HG03135 (cell line): ENCODE data around the gene DMXL1.
"Not testable (repeated sequence)": the region's sequence is repeated elsewhere in the genome, so short reads cannot be mapped to it uniquely, and the experiment has no call there.

ENCODE experiments used
- ATAC-seq: cut with Tn5 transposase; IDR thresholded peaks from one replicate; pipeline ENCODE4 v1.9.1; 2021; ENCODE audit warnings: mild to moderate bottlenecking, moderate library complexity; ENCODE audit not compliant: unreplicated experiment

The DMXL1 gene

DNA sequence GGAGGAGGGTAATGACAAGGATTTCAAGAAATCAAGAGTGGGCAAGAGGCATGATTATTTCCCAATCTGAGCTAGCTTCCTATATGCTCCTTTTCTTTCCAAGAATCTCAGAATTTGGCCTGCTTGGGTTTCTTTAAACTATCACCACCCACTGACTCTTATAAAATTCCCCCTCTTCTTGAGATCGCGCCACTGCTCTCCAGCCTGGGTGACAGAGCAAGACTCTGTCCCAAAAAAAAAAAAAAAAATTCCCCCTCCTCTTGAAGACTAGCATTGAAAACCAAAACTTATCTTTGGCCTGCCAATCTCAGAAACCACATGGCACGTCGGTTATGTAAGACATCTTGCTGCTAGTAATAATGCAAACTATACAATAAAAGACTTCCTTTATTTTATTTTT is 3.4 kb upstream of the DMXL1 start:
- no peak for ATAC-seq

DNA sequence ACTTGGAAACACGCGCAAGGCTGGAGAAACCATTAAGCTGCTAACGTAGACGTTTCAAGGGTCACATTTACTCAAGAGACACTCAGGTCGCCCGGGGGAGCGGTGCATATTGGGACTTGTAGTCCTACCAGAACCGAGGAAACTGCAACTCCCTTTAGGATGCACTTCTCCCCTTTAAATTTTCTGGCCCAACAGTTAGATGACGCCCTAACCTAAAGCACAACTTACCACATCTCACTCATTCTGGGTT is 384 bp upstream of the DMXL1 start:
- ATAC-seq, result peak; percentile 59

DNA sequence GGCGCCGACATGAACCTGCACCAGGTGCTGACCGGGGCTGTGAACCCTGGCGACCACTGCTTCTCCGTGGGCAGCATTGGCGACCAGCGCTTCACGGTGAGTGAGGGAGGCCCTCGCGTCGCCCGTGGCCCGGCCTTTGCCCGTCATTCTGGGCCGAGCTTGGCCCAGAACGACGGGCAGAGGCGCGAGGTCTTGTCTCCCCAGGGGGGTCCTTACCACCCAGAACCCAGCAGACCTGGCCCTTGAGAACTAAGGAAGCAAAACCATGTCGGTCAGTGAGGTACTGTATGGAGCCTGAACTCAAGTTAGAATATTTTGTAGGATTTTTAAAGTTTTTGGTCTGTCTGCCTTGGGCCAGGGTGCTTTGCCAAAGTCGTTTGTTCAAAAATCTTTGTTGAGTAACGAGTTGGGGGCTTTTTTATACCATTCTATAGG is 691 bp downstream of the DMXL1 start:
- peak; percentile 12 for ATAC-seq

DNA sequence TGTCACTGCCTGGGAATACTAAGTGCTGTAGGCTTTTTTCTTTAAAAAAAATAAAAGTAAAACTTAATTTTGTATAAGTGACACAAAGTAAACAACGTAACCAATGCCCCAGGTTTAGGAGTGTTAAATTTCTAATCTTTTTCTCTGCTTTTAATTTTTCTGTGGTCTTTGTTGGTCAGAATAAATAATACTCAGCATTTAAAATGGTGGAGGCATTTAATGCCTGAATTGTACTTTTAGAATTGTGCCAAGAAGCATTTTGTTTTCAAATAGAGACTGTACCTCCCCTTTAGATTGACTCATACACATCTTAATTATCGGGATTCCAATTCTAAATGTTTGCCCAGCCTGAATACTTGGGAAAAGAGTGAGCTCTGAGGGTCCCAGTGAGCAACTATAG is 1.6 kb downstream of the DMXL1 start:
- no peak for ATAC-seq

DNA sequence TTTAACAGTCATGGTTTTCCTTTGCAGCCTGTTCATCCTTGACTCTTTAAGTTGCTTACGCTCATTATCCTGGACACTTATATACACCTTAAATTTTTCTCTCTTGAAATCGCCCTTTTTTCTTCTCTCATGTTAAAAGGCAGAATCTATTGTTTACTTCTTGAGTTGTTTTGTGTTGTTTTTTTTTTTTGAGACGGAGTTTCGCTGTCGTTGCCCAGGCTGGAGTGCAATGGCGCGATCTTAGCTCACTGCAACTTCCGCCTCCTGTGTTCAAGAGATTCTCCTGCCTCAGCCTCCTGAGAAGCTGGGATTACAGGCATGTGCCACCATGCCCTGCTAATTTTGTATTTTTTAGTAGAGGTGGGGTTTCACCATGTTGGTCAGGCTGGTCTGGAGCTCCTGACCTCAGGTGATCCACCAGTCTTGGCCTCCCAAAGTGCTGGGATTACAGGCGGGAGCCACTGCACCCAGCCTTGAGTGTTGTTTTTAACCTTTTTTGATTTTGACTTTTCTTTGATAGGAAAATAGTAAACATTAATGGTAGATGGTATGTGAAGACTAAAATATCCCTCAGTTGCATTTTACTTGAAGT is 3.0 kb downstream of the DMXL1 start:
- ATAC-seq, result not testable (repeated sequence)

DNA sequence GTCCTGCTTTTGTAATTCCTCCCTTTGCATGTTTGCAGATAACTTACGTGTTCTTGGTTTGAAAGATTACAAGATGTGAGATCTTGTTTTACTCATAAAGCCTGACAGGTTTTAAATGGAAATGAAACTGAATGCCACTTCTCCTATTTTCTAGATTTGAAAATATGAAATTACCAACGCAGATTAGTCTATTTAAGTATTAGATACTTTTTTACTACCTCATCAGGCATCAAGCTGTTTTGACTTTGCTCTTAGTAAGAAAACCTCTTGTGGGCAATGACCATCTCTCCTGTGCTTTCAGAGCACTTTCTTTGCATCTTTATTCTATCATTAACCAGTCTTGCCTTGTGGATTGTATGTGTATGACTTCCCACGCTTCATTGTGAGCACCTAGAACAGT is 3.5 kb downstream of the DMXL1 start:
- peak; percentile 22 for ATAC-seq

DNA sequence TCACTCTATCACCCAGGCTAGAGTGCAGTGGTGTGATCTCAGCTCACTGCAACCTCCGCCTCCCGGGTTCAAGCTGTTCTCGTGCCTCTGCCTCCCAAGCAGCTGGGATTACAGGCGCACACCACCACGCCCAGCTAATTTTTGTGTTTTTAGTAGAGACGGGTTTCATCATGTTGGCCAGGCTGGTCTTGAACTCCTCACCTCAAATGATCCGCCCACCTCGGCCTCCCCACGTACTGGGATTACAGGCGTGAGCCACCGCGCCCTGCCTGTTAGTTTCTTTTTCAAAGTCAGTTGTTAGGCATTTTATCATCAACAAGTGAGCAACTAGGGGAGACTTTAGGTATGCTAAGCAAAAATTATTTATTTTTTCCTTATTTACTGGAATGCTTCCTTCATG is 4.4 kb downstream of the DMXL1 start:
- not testable (repeated sequence) for ATAC-seq

DNA sequence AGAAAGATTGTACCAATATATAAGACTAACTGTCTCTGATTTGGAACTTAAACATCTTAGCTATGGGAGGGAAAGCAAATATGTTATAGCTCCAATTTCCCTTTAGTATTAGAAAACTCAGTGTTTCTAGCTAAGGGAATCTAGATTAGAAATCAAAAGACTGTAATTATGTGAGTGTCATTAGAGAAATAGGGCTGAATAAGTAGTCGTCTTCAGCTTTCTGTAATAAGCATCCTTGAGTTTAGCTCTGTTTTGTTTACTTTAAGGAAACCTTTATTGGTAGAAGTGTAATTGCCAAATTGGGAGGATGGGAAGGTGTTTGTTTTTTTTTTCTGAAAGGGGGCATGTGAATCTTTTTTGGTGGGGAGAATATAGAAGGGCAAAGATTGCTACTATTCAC is 5.2 kb downstream of the DMXL1 start:
- no peak for ATAC-seq

DNA sequence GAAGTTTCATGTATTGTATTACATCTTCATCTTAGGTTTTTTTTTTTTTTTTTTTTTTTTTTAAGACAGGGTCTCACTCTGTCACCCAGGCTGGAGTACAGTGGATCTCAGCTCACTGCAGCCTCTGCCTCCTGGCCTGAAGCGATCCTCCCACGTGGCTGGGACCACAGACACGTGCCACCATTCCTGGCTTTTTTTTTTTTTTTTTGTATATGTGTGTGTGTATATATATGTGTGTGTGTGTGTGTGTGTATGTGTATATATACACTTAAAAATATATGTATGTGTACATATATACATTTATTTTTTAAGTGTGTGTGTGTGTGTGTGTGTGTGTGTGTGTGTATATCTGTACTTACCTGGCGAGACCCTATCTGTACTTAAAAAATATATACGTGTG is 6.6 kb downstream of the DMXL1 start:
- ATAC-seq, result no peak

DNA sequence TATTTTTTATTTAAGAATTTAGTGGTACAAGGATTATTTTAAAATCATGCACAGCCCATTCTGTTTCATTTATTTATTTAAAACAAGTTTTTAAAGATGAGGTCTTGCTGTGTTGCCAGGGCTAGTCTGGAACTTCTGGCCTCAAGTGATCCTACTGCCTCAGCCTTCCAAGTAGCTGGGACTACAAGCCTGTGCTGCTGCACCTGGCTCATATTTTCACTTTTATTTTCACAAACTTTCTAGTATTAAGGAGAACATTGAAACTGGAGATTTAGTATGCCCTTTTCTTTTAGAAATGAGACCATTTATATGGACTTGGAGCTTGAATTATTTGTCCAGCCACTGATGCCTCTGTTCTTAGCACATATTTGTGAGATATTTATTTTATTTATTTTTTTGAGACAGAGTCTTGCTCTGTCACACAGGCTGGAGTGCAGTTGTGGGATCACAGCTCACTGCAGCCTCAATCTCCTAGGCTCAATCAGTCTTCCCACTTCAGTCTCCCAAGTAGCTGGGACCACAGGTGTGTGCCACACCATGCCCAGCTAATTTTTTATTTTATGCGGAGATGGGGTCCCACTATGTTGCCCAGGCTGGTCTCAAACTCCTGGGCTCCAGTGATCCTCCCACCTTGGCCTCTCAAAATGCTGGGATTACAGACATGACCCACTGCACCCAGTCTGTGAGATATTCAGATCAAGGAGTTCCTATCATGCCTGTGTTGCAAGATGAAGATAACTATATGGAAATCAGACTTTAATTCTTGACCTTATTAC is 7.4 kb downstream of the DMXL1 start:
- no peak for ATAC-seq

DNA sequence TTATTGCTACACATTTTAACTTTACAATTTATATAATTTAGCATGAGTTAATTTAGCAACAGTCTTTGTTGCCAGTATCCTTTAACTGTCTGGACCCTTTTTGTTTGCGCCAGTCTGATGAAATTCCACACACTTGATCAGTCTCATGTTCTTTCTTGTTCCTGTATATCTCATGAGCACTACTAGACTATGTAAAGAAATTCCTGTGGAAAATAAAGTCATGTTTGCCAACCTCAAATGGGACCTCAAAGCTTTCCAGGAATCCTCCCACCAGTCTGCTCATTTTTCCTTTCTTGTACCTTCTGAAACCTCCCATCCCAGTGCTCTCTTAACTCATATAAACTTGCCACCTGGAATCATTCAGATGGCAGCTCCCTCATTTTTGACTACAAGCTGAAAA is 8.0 kb downstream of the DMXL1 start:
- ATAC-seq, result no peak

DNA sequence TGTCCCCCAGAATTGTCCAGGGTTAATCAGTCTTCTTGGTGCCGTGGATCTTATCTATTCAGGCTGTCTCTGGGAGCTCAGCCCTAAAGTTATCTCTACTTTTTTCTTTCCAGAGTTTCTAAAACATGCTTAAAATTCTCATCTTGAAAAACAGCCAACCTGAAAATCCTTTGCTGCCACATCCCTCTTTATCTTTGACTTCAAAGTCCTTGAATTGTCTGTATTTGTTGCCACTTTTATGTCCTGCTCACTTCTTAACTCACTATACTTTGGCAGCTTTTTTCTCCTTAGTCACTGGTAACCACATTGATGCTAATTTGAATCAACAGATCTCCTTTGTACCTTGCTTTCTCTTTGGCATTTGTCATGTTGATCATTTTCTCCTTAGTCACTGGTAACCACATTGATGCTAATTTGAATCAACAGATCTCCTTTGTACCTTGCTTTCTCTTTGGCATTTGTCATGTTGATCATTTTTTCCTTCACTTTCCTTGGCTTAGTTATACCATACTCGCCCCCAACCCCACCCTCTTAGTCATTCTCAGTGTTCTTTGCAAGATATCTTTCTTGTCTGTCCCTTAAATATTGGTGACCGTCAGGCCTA is 8.5 kb downstream of the DMXL1 start:
- peak; percentile 39 for ATAC-seq

DNA sequence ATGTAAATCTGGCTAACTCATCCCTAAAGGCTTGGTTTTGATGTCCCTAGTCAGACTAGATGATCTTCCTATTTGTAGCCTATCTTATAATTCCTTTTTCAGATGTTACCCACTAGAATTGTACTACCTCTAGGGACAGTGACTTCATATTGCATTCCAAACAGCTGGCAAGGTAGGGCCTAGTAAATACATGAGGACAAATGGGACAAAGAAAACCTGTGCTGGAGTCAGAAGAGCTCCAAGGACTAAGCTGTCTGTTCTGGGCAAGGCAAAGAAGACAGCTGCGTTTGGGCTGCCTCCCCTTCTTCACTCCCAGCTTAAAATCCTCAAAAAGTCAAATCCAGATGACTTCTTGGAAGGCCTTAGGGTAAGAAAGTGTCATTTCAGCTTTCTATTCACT is 10.0 kb downstream of the DMXL1 start:
- no peak for ATAC-seq

DNA sequence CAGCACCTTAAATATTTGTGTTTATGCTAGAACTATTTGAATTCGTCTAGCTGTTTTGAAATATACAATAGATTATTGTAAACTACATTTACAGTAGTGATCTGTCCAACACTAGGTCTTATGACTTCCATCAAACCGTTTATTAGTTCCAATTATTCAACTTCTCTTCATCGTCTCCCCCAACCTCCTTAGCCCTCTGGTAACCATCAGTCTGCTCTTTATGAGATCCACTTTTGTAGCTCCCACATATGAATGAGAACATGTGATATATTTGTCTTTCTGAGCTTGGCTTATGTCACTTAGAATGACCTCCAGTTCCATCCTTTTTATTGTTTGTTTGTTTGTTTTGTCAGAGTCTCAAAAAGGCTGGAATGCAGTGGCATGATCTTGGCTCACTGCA is 11.8 kb downstream of the DMXL1 start:
- ATAC-seq, result no peak

DNA sequence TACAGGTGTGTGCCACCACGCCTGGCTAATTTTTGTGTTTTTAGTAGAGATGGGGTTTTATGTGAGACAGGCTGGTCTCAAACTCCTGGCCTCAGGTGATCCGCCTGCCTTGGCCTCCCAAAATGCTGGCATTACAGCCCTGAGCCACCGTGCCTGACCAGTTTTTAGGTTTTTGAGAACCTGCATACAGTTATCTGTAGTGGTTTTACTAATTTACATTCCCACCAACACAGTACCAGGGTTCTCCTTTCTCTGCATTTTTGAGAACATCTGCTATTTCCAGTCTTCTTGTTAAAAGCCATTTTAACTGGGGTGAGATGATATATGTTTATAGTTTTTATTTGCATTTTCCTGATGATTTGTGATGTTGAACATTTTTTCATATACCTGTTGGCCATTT is 12.8 kb downstream of the DMXL1 start:
- ATAC-seq, result no peak

DNA sequence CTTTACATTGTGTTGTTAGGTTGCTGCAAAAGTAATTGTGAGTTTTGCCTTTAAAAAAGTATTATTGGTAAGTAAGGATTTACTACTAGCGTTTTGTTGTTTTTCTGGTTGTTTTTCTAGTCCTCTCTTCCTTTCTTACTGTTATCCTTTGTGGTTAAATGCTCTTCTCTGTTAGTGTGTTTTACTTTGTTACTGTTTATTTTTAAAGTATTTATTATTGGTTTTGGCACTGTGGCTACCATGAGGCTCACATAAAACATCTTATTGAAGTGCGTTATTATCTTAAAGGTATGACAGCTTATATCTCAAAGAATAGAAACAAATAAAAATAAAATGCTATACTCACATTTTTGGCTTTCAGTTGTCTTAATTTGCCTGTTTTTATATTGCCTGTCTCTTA is 17.6 kb downstream of the DMXL1 start:
- no peak for ATAC-seq

DNA sequence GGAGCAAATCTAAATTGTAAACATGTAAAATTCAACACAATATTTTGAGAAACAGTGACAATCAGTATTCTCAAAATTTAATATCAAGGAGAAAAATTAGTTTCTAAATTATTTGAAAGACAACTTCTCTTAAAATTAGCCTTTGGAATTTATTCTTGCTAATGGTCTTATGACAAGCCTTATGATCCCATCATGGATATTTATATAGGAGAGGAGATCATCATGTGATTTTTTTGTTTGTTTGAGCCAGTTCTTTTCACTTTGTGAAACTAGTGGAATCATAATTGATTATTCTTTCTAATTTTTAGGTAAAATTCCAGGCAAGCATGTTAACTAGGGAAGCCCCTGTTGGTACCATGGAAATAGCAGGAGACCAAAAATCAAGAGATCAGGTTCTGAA is 24.7 kb downstream of the DMXL1 start:
- ATAC-seq, result no peak

DNA sequence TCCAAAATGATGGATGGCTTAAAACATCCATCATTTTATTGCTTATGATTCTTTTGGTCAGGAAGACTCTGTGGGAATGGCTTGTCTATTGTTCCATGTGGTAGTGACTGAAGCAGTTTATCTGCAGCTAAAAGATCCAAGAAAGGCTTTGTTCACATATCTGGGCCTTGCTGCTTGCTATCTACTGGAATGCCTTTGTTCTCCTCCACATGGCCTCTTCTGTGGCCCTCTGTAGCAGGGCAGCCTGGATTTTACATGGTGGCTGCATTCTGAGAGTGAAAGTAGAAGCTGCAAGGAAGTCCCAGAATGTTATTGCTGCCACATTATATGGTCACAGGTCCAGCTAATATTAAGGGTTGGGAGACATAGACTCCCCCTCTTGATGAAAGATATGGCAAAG is 35.1 kb downstream of the DMXL1 start:
- ATAC-seq, result no peak

DNA sequence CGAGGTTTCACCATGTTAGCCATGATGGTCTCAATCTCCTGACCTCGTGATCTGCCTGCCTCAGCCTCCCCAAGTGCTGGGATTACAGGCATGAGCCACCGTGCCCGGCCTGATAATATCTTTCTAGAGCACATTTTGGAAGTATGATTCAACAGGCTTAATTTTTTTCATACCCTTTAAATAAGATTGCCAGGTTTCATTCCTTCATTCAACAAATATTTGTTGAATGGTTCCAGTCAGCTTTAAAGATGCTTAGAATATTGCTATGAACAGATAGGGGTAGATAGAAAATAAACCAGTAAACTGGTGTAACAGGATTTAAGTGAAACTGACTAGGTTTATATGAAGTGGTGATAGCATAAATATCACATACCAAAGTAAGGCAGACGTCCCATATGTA is 41.3 kb downstream of the DMXL1 start:
- ATAC-seq, result no peak

DNA sequence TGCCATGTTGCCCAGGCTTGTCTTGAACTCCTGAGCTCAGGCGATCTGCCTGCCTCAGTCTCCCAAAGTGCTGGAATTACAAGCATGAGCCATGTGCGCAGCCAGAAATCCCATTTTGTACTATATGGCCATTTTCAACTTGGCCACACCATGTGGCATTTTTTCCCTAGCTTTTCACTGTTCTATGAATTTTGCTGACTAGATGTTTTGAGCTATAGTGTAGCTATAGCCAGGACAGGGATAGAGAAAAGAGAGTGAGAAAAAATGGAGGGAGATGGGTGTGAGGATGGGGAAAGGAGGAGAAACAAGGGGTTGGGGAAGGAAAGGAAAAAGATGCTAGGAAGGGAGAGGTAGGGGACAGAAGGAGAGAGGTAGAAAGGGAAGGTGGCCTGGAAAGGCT is 46.4 kb downstream of the DMXL1 start:
- ATAC-seq, result no peak

DNA sequence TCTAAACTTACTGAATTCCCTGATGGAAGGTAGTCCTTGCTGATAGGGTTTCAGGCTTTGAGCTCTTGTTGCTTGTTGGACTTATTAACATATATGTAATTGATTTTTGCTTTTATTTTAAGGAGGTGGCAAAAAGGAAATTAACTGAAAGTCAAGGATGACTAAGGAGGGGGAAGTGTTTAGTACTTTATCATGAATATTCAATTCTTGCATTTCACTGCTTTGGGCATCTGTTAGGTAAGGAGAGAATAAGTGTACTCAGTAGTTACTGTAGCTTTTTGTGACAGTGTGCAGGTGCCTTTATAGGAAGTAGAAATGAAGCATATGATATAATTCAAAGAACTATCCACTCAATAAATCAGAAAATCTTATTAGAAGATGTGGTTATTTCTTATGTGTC is 47.1 kb downstream of the DMXL1 start:
- no peak for ATAC-seq

DNA sequence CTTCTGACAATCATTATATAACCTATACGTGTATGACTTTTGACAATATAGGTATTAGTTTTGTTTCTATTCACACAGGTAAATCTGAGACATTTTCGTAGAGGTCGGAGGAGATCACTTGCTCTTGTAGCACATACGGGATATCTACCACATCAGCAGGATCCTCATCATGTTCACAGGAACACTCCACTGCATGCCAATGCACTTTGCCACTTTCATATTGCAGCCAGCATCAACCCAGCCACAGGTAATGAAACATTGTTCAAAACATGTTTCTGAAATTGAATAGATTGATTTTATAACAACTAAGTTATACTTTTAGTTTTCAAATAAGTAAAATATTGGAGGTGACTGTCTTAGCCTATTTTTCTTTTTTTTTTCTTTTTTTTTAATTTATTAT is 50.0 kb downstream of the DMXL1 start:
- no peak for ATAC-seq

DNA sequence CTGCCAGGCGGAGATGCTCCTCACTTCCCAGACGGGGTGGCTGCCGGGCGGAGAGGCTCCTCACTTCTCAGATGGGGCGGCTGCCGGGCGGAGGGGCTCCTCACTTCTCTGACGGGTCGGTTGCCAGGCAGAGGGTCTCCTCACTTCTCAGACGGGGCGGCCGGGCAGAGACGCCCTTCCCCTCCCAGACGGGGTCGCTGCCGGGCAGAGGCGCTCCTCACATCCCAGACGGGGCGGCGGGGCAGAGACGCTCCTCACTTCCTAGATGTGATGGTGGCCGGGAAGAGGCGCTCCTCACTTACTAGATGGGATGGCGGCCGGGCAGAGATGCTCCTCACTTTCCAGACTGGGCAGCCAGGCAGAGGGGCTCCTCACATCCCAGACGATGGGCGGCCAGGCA is 51.6 kb downstream of the DMXL1 start:
- not testable (repeated sequence) for ATAC-seq
